Lower leg skin (tissue), 4 donors: ENCODE data around the gene ABCE1. TPM values are rescaled to one million over a fixed set of nuclear protein-coding genes. Genes with fewer than 3 reads are reported as not detected.

ENCODE experiments used
- DNase-seq, 2 donors: peaks; one replicate each; pipeline ENCODE4 v3.0.0-alpha.2; 2019; ENCODE audit warnings: low spot score in 2 of 2
- H3K4me3 ChIP-seq: fragments of 200-600 bp; sonication (generic); 2 replicates; pipeline ENCODE4 v1.5.1; 2017; ENCODE audit warnings: mild to moderate bottlenecking, low read depth; ENCODE audit not compliant: poor library complexity, severe bottlenecking
- POLR2A ChIP-seq, 2 donors: fragments of 450-650 bp; IDR thresholded peaks; one replicate each; pipeline ENCODE4 v1.6.1; 2016 to 2017; ENCODE audit warnings: antibody characterized with exemption in 2 of 2, mild to moderate bottlenecking in 1 of 2, moderate library complexity in 1 of 2
- WGBS, 2 donors: methylation state at CpG; one replicate each; pipeline ENCODE4 v1.1.5; 2018; 5-methylcytosine and 5-hydroxymethylcytosine counted together
- intact Hi-C: fragments of 100-400 bp; cut with DNase I; formaldehyde crosslinking; loops from one replicate; pipeline ENCODE4 v1.15.0; 2023; ENCODE audit warnings: low total_unique reads
- total RNA-seq, 4 donors: library from RNA; depleted of rRNA; stranded (reverse); fragments of >200 nt; gene quantifications; one replicate each; pipeline ENCODE4 v1.1.0, GENCODE V29; 2016
- TF ChIP-seq, protein P1 (sequence below), 3 donors: fragments of 450-650 bp; IDR thresholded peaks; one replicate each; pipeline ENCODE4 v1.5.1; 2016; ENCODE audit warnings: antibody characterized with exemption in 3 of 3, mild to moderate bottlenecking in 3 of 3, moderate library complexity in 2 of 3

The ABCE1 gene
- total RNA-seq, 4 donors from 2014 or later, result 55.7 to 71.1 (median 57.8) TPM

DNA sequence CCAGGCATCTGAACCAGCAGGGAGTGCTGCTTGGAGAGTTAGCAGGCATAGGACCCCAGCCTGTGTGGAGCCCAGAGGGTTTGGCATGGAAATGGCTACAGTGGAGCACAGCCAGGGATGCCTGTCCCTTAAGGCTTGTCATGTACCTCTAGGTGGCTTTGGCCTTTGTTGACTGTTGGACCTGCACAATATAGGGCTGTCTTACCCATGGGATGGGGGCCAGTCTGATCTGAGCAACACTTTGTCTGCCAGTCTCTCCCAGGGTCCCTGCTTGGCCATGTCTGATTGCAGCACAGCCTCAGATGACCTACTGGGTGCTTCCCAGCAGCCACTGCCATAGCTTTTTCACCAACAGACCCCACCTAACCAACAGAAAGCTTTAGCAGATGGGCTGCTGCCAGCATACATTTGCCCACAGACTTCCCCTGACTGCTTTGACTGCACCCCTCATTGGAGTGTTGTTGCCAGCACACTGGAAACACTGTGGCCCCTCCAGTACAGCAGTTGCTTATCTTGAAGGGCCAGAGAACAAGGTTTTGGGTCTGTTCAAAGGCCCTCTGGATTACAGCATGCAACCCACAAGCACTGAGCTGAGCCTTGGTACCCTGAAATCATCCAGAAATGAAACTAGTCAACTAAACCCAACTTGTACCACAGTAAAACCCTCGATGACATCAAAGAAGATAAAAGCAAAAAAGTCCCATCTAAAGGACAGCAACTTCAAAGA is 22.2 kb upstream of the ABCE1 start:
- TF ChIP-seq, protein P1, sequence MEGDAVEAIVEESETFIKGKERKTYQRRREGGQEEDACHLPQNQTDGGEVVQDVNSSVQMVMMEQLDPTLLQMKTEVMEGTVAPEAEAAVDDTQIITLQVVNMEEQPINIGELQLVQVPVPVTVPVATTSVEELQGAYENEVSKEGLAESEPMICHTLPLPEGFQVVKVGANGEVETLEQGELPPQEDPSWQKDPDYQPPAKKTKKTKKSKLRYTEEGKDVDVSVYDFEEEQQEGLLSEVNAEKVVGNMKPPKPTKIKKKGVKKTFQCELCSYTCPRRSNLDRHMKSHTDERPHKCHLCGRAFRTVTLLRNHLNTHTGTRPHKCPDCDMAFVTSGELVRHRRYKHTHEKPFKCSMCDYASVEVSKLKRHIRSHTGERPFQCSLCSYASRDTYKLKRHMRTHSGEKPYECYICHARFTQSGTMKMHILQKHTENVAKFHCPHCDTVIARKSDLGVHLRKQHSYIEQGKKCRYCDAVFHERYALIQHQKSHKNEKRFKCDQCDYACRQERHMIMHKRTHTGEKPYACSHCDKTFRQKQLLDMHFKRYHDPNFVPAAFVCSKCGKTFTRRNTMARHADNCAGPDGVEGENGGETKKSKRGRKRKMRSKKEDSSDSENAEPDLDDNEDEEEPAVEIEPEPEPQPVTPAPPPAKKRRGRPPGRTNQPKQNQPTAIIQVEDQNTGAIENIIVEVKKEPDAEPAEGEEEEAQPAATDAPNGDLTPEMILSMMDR (IDR thresholded peaks at IDR 0.05), result no peak
- TF ChIP-seq POLR2A (IDR thresholded peaks at IDR 0.05), result no peak
- H3K4me3 ChIP-seq, result no peak overlapping the region
- intact Hi-C loops, result no loop called here
- no peak for DNase-seq
- WGBS, 2 donors, result 86 to 93% methylated on average over 1 of the region's 1 CpG

DNA sequence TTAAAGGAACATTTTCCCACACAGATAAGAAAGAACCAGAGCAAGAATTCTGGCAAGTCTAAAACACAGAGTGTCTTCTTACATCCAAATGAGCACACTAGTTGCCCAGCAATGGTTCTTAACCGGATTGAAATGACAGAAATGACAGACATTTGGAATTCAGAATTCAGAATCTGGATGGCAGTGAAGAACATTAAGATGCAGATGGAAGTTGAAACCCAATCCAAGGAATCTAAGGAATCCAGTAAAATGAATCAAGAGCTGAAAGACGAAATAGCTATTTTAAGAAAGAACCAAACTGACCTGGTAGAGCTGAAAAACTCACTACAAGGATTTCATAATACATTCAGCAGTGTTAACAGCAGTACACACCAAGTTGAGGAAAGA is 21.6 kb upstream of the ABCE1 start:
- intact Hi-C loops, result no loop called here
- H3K4me3 ChIP-seq, result no peak overlapping the region
- TF ChIP-seq, protein P1 (IDR thresholded peaks at IDR 0.05), result no peak
- no peak for TF ChIP-seq POLR2A (IDR thresholded peaks at IDR 0.05)
- WGBS, 2 donors, result 81 to 85% methylated on average over 2 of the region's 2 CpGs
- DNase-seq, result no peak

DNA sequence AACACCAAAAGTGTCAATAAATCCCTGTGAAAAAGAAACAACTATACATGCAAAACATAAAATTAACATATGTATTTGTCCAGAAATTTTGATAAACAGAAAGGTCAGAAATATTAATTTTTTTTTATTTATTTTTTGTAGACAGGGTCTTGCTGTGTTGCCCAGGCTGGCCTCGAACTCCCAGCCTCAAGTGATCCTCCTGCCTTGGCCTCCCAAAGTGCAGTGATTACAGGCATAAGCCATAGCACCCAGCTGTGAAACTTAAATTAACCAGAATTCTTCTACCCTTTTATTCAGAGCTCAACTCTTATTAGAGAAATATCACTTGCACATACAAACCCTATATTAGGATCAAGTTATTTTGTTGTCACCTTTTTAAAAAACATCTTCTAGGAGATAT is 16.4 kb upstream of the ABCE1 start:
- no peak overlapping the region for H3K4me3 ChIP-seq
- TF ChIP-seq, protein P1 (IDR thresholded peaks at IDR 0.05), result no peak
- TF ChIP-seq POLR2A (IDR thresholded peaks at IDR 0.05), result no peak
- no peak for DNase-seq
- 95 to 97% methylated on average over 1 of the region's 1 CpG for WGBS, 2 donors
- intact Hi-C loops, result no loop called here

DNA sequence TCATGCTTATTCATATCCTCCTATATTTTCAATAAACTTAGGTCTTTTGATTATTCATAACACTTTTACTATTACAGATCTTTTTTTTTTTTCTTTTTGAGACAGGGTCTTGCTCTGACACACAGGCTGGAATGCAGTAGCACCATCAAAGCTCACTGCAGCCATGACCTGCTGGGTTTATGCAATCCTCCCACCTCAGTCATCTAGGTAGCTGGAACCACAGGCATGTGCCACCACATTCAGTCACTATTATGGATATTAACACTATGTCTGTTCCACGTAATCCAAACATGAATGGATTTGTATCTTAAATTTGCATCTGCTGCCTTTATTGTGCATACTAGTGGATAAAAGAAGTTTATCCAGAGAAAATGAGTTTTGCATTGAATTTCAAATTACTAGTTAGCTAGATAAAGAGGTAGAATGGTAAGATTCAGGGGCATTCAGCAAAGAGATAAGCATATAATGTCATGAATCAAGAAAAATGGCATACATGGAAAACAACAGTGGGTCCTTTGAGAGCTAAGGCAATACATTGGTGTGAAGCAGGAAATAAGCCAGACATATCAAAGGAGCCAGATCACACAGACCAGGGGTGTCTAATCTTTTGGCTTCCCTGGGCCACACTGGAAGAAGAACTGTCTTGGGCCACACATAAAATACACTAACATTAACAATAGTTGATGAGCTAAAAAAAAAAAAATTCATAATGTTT is 14.1 kb upstream of the ABCE1 start:
- intact Hi-C loops, result no loop called here
- WGBS, 2 donors, result 86 to 92% methylated on average over 1 of the region's 1 CpG
- DNase-seq, result no peak
- TF ChIP-seq, protein P1 (IDR thresholded peaks at IDR 0.05), result no peak
- no peak for TF ChIP-seq POLR2A (IDR thresholded peaks at IDR 0.05)
- no peak overlapping the region for H3K4me3 ChIP-seq

DNA sequence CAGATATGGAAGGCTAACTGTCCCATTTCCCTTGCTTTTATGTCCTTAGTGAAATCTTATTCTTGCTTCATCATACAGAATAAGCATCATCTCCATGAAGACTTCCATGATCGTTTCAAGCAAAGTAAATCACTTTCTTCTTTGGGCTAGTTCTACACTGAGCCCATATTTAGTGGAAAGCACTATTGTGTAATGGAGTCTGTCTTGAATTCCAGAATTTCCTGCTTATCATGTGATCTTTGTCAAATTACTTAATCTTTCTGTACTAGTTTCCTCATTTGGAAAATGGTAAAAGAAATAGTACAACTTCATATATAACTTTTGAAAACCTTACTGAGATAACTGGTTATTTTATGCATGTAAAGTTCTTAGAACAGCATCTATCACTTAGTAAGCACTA is 7.7 kb upstream of the ABCE1 start:
- TF ChIP-seq, protein P1 (IDR thresholded peaks at IDR 0.05), result no peak
- TF ChIP-seq POLR2A (IDR thresholded peaks at IDR 0.05), result no peak
- H3K4me3 ChIP-seq, result no peak overlapping the region
- WGBS, 2 donors, result 93 to 95% methylated on average over 1 of the region's 1 CpG
- DNase-seq, result no peak
- intact Hi-C loops, result no loop called here
